ENCODE data around the gene HAX1. TPM values are rescaled to one million over a fixed set of nuclear protein-coding genes. Genes with fewer than 3 reads are reported as not detected.
A peak's percentile ranks its signal among the peaks of the same experiment; 100 is the strongest.
"Not testable (repeated sequence)": the region's sequence is repeated elsewhere in the genome, so short reads cannot be mapped to it uniquely, and the experiment has no call there.

HAX1 gene
- total RNA-seq, 1 experiment from 2014 or later, result 175 TPM

GRCh38 chr1:154258784-154259183 lies 13.6 kb upstream of the HAX1 start:
- no peak for DNase-seq (ENCODE audit: low read depth in 1 of 2, low spot score in 2 of 2)
- no peak overlapping the region for H3K4me3 ChIP-seq
- H3K27me3 ChIP-seq (replicated peaks), result no peaks in the 10 kb centered on the region
- H3K27ac ChIP-seq, result no peak overlapping the region
- no peaks in the 10 kb centered on the region for H3K4me1 ChIP-seq (replicated peaks)
- H3K36me3 ChIP-seq, result peaks cover 100% of the 10 kb centered on the region
- no peaks in the 10 kb centered on the region for H3K9me3 ChIP-seq (replicated peaks)

- Histone ChIP-seq H3K36me3 (peaks cover 100% of the 10 kb centered on the region), H3K4me1 (replicated peaks) (no peaks in the 10 kb centered on the region), H3K4me3 (no peak overlapping the region), H3K27ac (no peak overlapping the region), H3K9me3 (replicated peaks) (no peaks in the 10 kb centered on the region), H3K27me3 (replicated peaks) (no peaks in the 10 kb centered on the region)
- DNase-seq (ENCODE audit: low read depth in 1 of 2, low spot score in 2 of 2), result no peak
Observed at GRCh38 chr1:154260127-154260526, 12.3 kb upstream of the HAX1 start.

GRCh38 chr1:154263465-154264332 lies 8.7 kb upstream of the HAX1 start:
- no peaks in the 10 kb centered on the region for H3K27me3 ChIP-seq (replicated peaks)
- H3K27ac ChIP-seq, result no peak overlapping the region
- no peaks in the 10 kb centered on the region for H3K4me1 ChIP-seq (replicated peaks)
- H3K36me3 ChIP-seq, result peaks cover 88% of the 10 kb centered on the region
- no peaks in the 10 kb centered on the region for H3K9me3 ChIP-seq (replicated peaks)
- no peak overlapping the region for H3K4me3 ChIP-seq
- DNase-seq (ENCODE audit: low read depth in 1 of 2, low spot score in 2 of 2), result no peak

GRCh38 chr1:154264454-154264853 lies 8.0 kb upstream of the HAX1 start:
- Histone ChIP-seq H3K27me3 (replicated peaks) (no peaks in the 10 kb centered on the region), H3K27ac (no peak overlapping the region), H3K4me3 (no peak overlapping the region), H3K36me3 (peaks cover 87% of the 10 kb centered on the region), H3K4me1 (replicated peaks) (no peaks in the 10 kb centered on the region), H3K9me3 (replicated peaks) (no peaks in the 10 kb centered on the region)
- DNase-seq (ENCODE audit: low read depth in 1 of 2, low spot score in 2 of 2), result no peak

- Histone ChIP-seq H3K27ac (no peak overlapping the region), H3K4me1 (replicated peaks) (no peaks in the 10 kb centered on the region), H3K27me3 (replicated peaks) (no peaks in the 10 kb centered on the region), H3K36me3 (peaks cover 80% of the 10 kb centered on the region), H3K9me3 (replicated peaks) (no peaks in the 10 kb centered on the region), H3K4me3 (no peak overlapping the region)
- no peak for DNase-seq (ENCODE audit: low read depth in 1 of 2, low spot score in 2 of 2)
Observed at GRCh38 chr1:154265586-154265985, 6.8 kb upstream of the HAX1 start.

- Histone ChIP-seq H3K36me3 (peaks cover 50% of the 10 kb centered on the region), H3K27ac (no peak overlapping the region)
Observed at GRCh38 chr1:154270833-154271232, 1.6 kb upstream of the HAX1 start.

GRCh38 chr1:154272999-154273563 lies 652 bp downstream of the HAX1 start:
- DNase-seq (ENCODE audit: low read depth in 1 of 2, low spot score in 2 of 2), result no peak
- H3K4me1 ChIP-seq (replicated peaks), result peaks cover 8% of the 10 kb centered on the region
- H3K9me3 ChIP-seq (replicated peaks), result no peaks in the 10 kb centered on the region
- H3K36me3 ChIP-seq, result peaks cover 41% of the 10 kb centered on the region
- H3K27ac ChIP-seq, result peak overlapping the region; percentile 60
- no peaks in the 10 kb centered on the region for H3K27me3 ChIP-seq (replicated peaks)
- peak overlapping the region; percentile 66 for H3K4me3 ChIP-seq

More at GRCh38 chr1:154270833-154271232, 1.6 kb upstream of the HAX1 start:
- Histone ChIP-seq H3K27me3 (replicated peaks) (no peaks in the 10 kb centered on the region), H3K9me3 (replicated peaks) (no peaks in the 10 kb centered on the region), H3K4me1 (replicated peaks) (peaks cover 8% of the 10 kb centered on the region), H3K4me3 (no peak overlapping the region)
- no peak for DNase-seq (ENCODE audit: low read depth in 1 of 2, low spot score in 2 of 2)

- peaks cover 24% of the 10 kb centered on the region for H3K36me3 ChIP-seq
- peaks cover 4% of the 10 kb centered on the region; the same call in 1 of the 2 replicates for H3K4me1 ChIP-seq (replicated peaks)
- H3K9me3 ChIP-seq (replicated peaks), result no peaks in the 10 kb centered on the region
- H3K27me3 ChIP-seq (replicated peaks), result no peaks in the 10 kb centered on the region
- H3K27ac ChIP-seq, result no peak overlapping the region
- no peak overlapping the region for H3K4me3 ChIP-seq
- no peak for DNase-seq (ENCODE audit: low read depth in 1 of 2, low spot score in 2 of 2)
Observed at GRCh38 chr1:154276797-154277196, 4.4 kb downstream of the HAX1 start.

- not testable (repeated sequence) for H3K4me3 ChIP-seq; H3K9me3 ChIP-seq (replicated peaks); H3K27ac ChIP-seq; H3K36me3 ChIP-seq; H3K27me3 ChIP-seq (replicated peaks); DNase-seq (ENCODE audit: low read depth in 1 of 2, low spot score in 2 of 2); H3K4me1 ChIP-seq (replicated peaks)
Observed at GRCh38 chr1:154287591-154287990, 15.2 kb downstream of the HAX1 start.

GRCh38 chr1:154288661-154289060 lies 16.2 kb downstream of the HAX1 start:
- H3K27ac ChIP-seq, result no peak overlapping the region
- DNase-seq (ENCODE audit: low read depth in 1 of 2, low spot score in 2 of 2), result no peak
- no peak overlapping the region for H3K4me3 ChIP-seq
- H3K4me1 ChIP-seq (replicated peaks), result no peaks in the 10 kb centered on the region
- H3K27me3 ChIP-seq (replicated peaks), result 0 out of 2 replicates have a peak, but pooled peaks cover 4% of the 10 kb centered on the region
- H3K9me3 ChIP-seq (replicated peaks), result no peaks in the 10 kb centered on the region
- no peaks in the 10 kb centered on the region for H3K36me3 ChIP-seq

GRCh38 chr1:154290921-154291320 lies 18.5 kb downstream of the HAX1 start:
- Histone ChIP-seq H3K4me3 (no peak overlapping the region), H3K4me1 (replicated peaks) (no peaks in the 10 kb centered on the region), H3K36me3 (no peaks in the 10 kb centered on the region), H3K27me3 (replicated peaks) (0 out of 2 replicates have a peak, but pooled peaks cover 4% of the 10 kb centered on the region), H3K9me3 (replicated peaks) (peaks cover 5% of the 10 kb centered on the region), H3K27ac (no peak overlapping the region)
- DNase-seq (ENCODE audit: low read depth in 1 of 2, low spot score in 2 of 2), result no peak

GRCh38 chr1:154295408-154296235 lies 23.2 kb downstream of the HAX1 start:
- H3K36me3 ChIP-seq, result no peaks in the 10 kb centered on the region
- H3K4me1 ChIP-seq (replicated peaks), result no peaks in the 10 kb centered on the region
- no peak overlapping the region for H3K27ac ChIP-seq
- H3K4me3 ChIP-seq, result no peak overlapping the region
- no peaks in the 10 kb centered on the region for H3K27me3 ChIP-seq (replicated peaks)
- peaks cover 11% of the 10 kb centered on the region for H3K9me3 ChIP-seq (replicated peaks)
- no peak for DNase-seq (ENCODE audit: low read depth in 1 of 2, low spot score in 2 of 2)

GRCh38 chr1:154301582-154301981 lies 29.2 kb downstream of the HAX1 start:
- Histone ChIP-seq H3K9me3 (replicated peaks) (no peaks in the 10 kb centered on the region), H3K27ac (no peak overlapping the region), H3K4me3 (no peak overlapping the region), H3K27me3 (replicated peaks) (no peaks in the 10 kb centered on the region), H3K4me1 (replicated peaks) (peaks cover 6% of the 10 kb centered on the region), H3K36me3 (no peaks in the 10 kb centered on the region)
- no peak for DNase-seq (ENCODE audit: low read depth in 1 of 2, low spot score in 2 of 2)
